CD14-positive monocyte (primary cell): Measurements from ENCODE around the gene KCNQ1. TPM values are rescaled to one million over a fixed set of nuclear protein-coding genes. Genes with fewer than 3 reads are reported as not detected.

Experiments
- DNase-seq, 3 donors: peaks; one replicate each; pipeline ENCODE4 v3.0.0-alpha.2; 2011 to 2022
- H2AFZ ChIP-seq: 2 replicates; pipeline ENCODE4 v1.6.0; 2012; ENCODE audit warnings: mild to moderate bottlenecking, low read depth, low read length, inconsistent platforms; ENCODE audit not compliant: insufficient read depth, poor library complexity, severe bottlenecking
- H3K27ac ChIP-seq, 2 donors: 1 replicate in 1 of 2; 2 replicates in 1 of 2; pipeline ENCODE4 v1.5.1; 2012 to 2013; ENCODE audit warnings: low read length in 2 of 2, control low read depth in 1 of 2, inconsistent platforms in 1 of 2, low read depth in 1 of 2, mild to moderate bottlenecking in 1 of 2
- H3K27me3 ChIP-seq, 2 donors: one replicate each; pipeline versions ENCODE4 v1.6.0 to v1.6.1; 2011 to 2013; ENCODE audit warnings: low read length in 2 of 2; ENCODE audit not compliant: control insufficient read depth in 2 of 2, insufficient read depth in 2 of 2
- H3K36me3 ChIP-seq, 2 donors: replicated peaks in 1 of 2; 1 replicate in 1 of 2; 2 replicates in 1 of 2; pipeline versions ENCODE4 v1.5.1 to v1.6.1; 2012 to 2013; ENCODE audit warnings: low read length in 2 of 2, control low read depth in 1 of 2, inconsistent platforms in 1 of 2, mild to moderate bottlenecking in 1 of 2; ENCODE audit not compliant: insufficient read depth in 2 of 2, control insufficient read depth in 1 of 2
- H3K4me1 ChIP-seq, 2 donors: 1 replicate in 1 of 2; 2 replicates in 1 of 2; pipeline versions ENCODE4 v1.5.1 to v1.6.1; 2012 to 2013; ENCODE audit warnings: low read length in 2 of 2, control low read depth in 1 of 2, inconsistent platforms in 1 of 2, mild to moderate bottlenecking in 1 of 2, moderate library complexity in 1 of 2; ENCODE audit not compliant: insufficient read depth in 2 of 2, control insufficient read depth in 1 of 2
- H3K4me2 ChIP-seq: replicated peaks from 2 replicates; pipeline ENCODE3; 2012; ENCODE audit warnings: low read length, moderate library complexity, mild to moderate bottlenecking; ENCODE audit not compliant: poor library complexity, severe bottlenecking; ENCODE audit errors: extremely low read depth
- H3K4me3 ChIP-seq, 3 experiments: fragments of 200-600 bp in 1 of 3; sonication (generic) in 1 of 3; replicated peaks in 1 of 3; 1 replicate in 2 of 3; 2 replicates in 1 of 3; pipeline ENCODE4 v1.5.1; 2011 to 2013; ENCODE audit warnings: low read length in 3 of 3, mild to moderate bottlenecking in 3 of 3, control low read depth in 2 of 3, low read depth in 2 of 3, inconsistent platforms in 1 of 3, moderate library complexity in 1 of 3
- H3K79me2 ChIP-seq: 2 replicates; pipeline ENCODE4 v1.6.0; 2012; ENCODE audit warnings: mild to moderate bottlenecking, control low read depth, inconsistent platforms, low read length, moderate library complexity; ENCODE audit not compliant: insufficient read depth
- H3K9ac ChIP-seq: 2 replicates; pipeline ENCODE4 v1.6.0; 2017; ENCODE audit warnings: low read length, mild to moderate bottlenecking; ENCODE audit not compliant: insufficient read depth, poor library complexity, severe bottlenecking
- H3K9me3 ChIP-seq, 2 donors: replicated peaks in 1 of 2; 1 replicate in 1 of 2; 2 replicates in 1 of 2; pipeline versions ENCODE4 v1.5.1 to v1.6.1; 2012 to 2013; ENCODE audit warnings: low read length in 2 of 2, control low read depth in 1 of 2; ENCODE audit not compliant: control insufficient read depth in 1 of 2, insufficient read depth in 1 of 2
- H4K20me1 ChIP-seq: 2 replicates; pipeline ENCODE4 v1.6.0; 2012; ENCODE audit warnings: mild to moderate bottlenecking, low read length, control low read depth, moderate library complexity; ENCODE audit not compliant: insufficient read depth
- H3K27ac Mint-ChIP-seq, 7 donors: one replicate each; pipeline ENCODE4 v1.8.0; 2020; ENCODE audit warnings: mild to moderate bottlenecking in 7 of 7, mixed read lengths in 7 of 7, moderate library complexity in 6 of 7, inconsistent platforms in 2 of 7
- H3K27me3 Mint-ChIP-seq, 3 donors: one replicate each; pipeline ENCODE4 v1.8.0; 2021 to 2022; ENCODE audit warnings: low read depth in 3 of 3, mild to moderate bottlenecking in 3 of 3, mixed read lengths in 3 of 3, moderate library complexity in 3 of 3, inconsistent platforms in 1 of 3
- H3K36me3 Mint-ChIP-seq, 2 donors: one replicate each; pipeline ENCODE4 v1.8.0; 2020; ENCODE audit warnings: mixed read lengths in 2 of 2, inconsistent platforms in 1 of 2, mild to moderate bottlenecking in 1 of 2
- H3K4me1 Mint-ChIP-seq: one replicate; pipeline ENCODE4 v1.8.0; 2020; ENCODE audit warnings: mild to moderate bottlenecking, mixed read lengths
- H3K4me3 Mint-ChIP-seq, 2 donors: one replicate each; pipeline ENCODE4 v1.8.0; 2020; ENCODE audit warnings: mild to moderate bottlenecking in 2 of 2, mixed read lengths in 2 of 2, moderate library complexity in 1 of 2
- H3K9me3 Mint-ChIP-seq, 7 donors: one replicate each; pipeline ENCODE4 v1.8.0; 2020 to 2022; ENCODE audit warnings: mixed read lengths in 7 of 7, mild to moderate bottlenecking in 6 of 7, moderate library complexity in 6 of 7, inconsistent platforms in 2 of 7
- WGBS: methylation state at CpG from one replicate; pipeline ENCODE4 v1.1.5; 2013; ENCODE audit warnings: missing lambda C conversion rate; ENCODE audit not compliant: insufficient coverage; 5-methylcytosine and 5-hydroxymethylcytosine counted together
- intact Hi-C, 2 donors: fragments of 100-400 bp; cut with micrococcal nuclease; formaldehyde crosslinking; loops; one replicate each; pipeline versions ENCODE4 v1.15.0 to v1.15.1; 2023
- polyA plus RNA-seq, 3 donors: library from polyadenylated mRNA; depleted of rRNA in 1 of 3; unstranded in 2 of 3; stranded (reverse) in 1 of 3; fragments of 300-500 nt in 2 of 3; fragments of >200 nt in 1 of 3; fragmentation: Illumina TruSeq in 2 of 3; gene quantifications; 1 replicate in 2 of 3; 2 replicates in 1 of 3; pipeline ENCODE4 v1.2.3, GENCODE V29; 2012 to 2021
- TF ChIP-seq, protein P1 (sequence below): fragments of 200-600 bp; IDR thresholded peaks from one replicate; pipeline ENCODE4 v1.8.0; 2022; ENCODE audit warnings: antibody characterized with exemption, mild to moderate bottlenecking

The KCNQ1 gene
- polyA plus RNA-seq, 3 donors = 14.9 to 31.8 (median 21.6) TPM

DNA sequence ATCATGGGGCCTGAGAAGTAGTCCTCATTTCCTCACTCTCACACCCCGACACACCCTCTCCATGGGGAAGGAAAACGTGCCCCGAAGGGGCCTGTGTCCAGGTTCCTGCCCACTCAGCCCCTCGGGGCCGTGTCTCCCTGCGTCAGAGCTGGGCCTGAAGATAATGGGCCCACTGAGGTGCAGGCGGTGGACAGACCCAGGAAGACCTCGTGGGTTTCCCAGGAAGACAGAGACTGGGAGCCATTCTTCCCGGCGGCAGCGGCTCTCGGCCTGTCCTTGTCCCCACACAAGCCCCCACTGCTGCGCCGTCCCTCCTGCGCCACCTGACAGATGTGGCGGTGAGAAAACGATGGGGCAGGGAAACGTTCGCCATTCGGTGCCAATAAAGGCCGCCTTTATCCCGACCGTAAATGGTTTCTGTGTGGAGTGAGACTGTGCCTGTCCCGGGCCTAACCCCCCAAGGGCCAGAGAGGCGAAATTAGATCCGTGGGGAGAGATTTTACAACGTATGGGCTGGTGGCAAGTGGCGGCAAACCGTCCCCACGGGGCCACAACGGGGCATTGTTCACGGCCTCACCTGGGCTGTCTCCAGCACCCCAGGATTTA, 351.8 kb downstream of the KCNQ1 start:
- Mint-ChIP-seq H3K27me3 (peaks cover 8 to 11% (median 8%) of the 10 kb centered on the region in 3 donors), H3K36me3 (peaks cover 29 to 34% of the 10 kb centered on the region in 2 donors), H3K4me3 (no peak overlapping the region), H3K9me3 (peaks cover 2 to 14% (median 5%) of the 10 kb centered on the region in 7 donors), H3K4me1 (peaks cover 11% of the 10 kb centered on the region), H3K27ac (peak overlapping the region in 1 of 7 donors; percentile 56)
- H2AFZ ChIP-seq = no peak overlapping the region
- no peaks in the 10 kb centered on the region for H3K79me2 ChIP-seq
- DNase-seq = no peak
- H3K27ac ChIP-seq = no peak overlapping the region
- no peak overlapping the region for H3K4me2 ChIP-seq
- peaks cover 0 to 8% of the 10 kb centered on the region in 2 donors for H3K27me3 ChIP-seq
- peaks cover 0 to 10% of the 10 kb centered on the region in 2 donors for H3K9me3 ChIP-seq
- peaks cover 52% of the 10 kb centered on the region for H4K20me1 ChIP-seq
- WGBS = 92% methylated on average over 26 of the region's 32 CpGs
- no peak overlapping the region for H3K4me3 ChIP-seq
- H3K9ac ChIP-seq = no peak overlapping the region
- TF ChIP-seq, protein P1, sequence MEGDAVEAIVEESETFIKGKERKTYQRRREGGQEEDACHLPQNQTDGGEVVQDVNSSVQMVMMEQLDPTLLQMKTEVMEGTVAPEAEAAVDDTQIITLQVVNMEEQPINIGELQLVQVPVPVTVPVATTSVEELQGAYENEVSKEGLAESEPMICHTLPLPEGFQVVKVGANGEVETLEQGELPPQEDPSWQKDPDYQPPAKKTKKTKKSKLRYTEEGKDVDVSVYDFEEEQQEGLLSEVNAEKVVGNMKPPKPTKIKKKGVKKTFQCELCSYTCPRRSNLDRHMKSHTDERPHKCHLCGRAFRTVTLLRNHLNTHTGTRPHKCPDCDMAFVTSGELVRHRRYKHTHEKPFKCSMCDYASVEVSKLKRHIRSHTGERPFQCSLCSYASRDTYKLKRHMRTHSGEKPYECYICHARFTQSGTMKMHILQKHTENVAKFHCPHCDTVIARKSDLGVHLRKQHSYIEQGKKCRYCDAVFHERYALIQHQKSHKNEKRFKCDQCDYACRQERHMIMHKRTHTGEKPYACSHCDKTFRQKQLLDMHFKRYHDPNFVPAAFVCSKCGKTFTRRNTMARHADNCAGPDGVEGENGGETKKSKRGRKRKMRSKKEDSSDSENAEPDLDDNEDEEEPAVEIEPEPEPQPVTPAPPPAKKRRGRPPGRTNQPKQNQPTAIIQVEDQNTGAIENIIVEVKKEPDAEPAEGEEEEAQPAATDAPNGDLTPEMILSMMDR = no peak
- H3K4me1 ChIP-seq = peaks cover 5 to 16% of the 10 kb centered on the region in 2 donors
- H3K36me3 ChIP-seq = peaks cover 2 to 6% of the 10 kb centered on the region in 2 donors
- intact Hi-C loops = no loop called here

- Mint-ChIP-seq H3K4me3 (no peak overlapping the region), H3K27ac (peak overlapping the region in 1 of 7 donors; percentile 40)
- intact Hi-C loops = no loop called here
Measured at GRCh38 chr11:2797121-2797711, 352.4 kb downstream of the KCNQ1 start.

More at GRCh38 chr11:2797121-2797711, 352.4 kb downstream of the KCNQ1 start:
- TF ChIP-seq, protein P1 = no peak
- H3K27ac ChIP-seq = no peak overlapping the region
- peaks cover 0 to 10% of the 10 kb centered on the region in 2 donors for H3K9me3 ChIP-seq
- H4K20me1 ChIP-seq = peaks cover 49% of the 10 kb centered on the region
- H3K79me2 ChIP-seq = no peaks in the 10 kb centered on the region
- no peak for DNase-seq
- peaks cover 4 to 6% (median 5%) of the 10 kb centered on the region in 3 donors for H3K27me3 Mint-ChIP-seq
- peaks cover 11% of the 10 kb centered on the region for H3K4me1 Mint-ChIP-seq
- no peak overlapping the region for H2AFZ ChIP-seq
- no peak overlapping the region for H3K9ac ChIP-seq
- H3K36me3 ChIP-seq = peaks cover 2 to 6% of the 10 kb centered on the region in 2 donors
- H3K9me3 Mint-ChIP-seq = peaks cover 2 to 14% (median 5%) of the 10 kb centered on the region in 7 donors
- H3K27me3 ChIP-seq = peaks cover 0 to 2% of the 10 kb centered on the region in 2 donors
- H3K4me2 ChIP-seq = no peak overlapping the region
- 89% methylated on average over 18 of the region's 25 CpGs for WGBS
- peaks cover 28 to 32% of the 10 kb centered on the region in 2 donors for H3K36me3 Mint-ChIP-seq
- H3K4me1 ChIP-seq = peaks cover 5 to 15% of the 10 kb centered on the region in 2 donors
- H3K4me3 ChIP-seq = no peak overlapping the region
